Left ventricle myocardium superior (tissue), 1 donor: ENCODE data around the gene LCE2B. TPM values are rescaled to one million over a fixed set of nuclear protein-coding genes. Genes with fewer than 3 reads are reported as not detected.

Experiments used
- ATAC-seq: fragments of 200-7000 bp; cut with Tn5 transposase; one replicate; pipeline ENCODE4 v1.9.1; 2020; ENCODE audit warnings: mild to moderate bottlenecking, moderate library complexity
- DNase-seq: peaks from one replicate; pipeline ENCODE4 v3.0.0-alpha.2; 2020
- intact Hi-C: fragments of 100-400 bp; cut with micrococcal nuclease; formaldehyde crosslinking; loops from one replicate; pipeline ENCODE4 v1.11.0; 2022
- total RNA-seq: library from RNA; stranded (reverse); fragmentation: NEBNext Ultra II Directional; extraction: Animal tissue kit (Norgen Biotek cat#: 25700); gene quantifications from one replicate; pipeline ENCODE4 v1.2.1, GENCODE V29; 2021
- donor health status: DM: no; HTN: yes; CAD: no; lungs with severe emphysema.

The LCE2B gene
- total RNA-seq, 1 donor from 2014 or later: not detected

DNA sequence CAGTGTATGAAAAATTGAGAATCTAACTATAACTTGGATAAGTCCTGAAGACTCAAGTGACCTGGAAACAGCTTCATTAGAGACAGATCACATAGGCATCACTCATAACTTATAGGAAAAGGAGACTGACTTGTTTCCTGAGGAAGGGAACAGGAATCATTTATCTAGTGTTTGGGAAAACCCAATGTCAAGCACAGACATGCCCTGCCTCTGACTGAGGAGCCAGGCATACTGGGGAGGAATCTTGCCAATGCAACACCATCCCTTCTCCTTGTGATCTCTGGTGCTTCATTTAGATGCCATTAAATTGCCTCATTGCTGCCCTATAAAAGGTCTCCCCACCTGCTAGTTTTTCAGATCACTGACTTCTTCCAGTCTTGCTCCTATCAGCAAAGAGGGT, 32.3 kb downstream of the LCE2B start:
- DNase-seq: no peak
- intact Hi-C loops: no loop called here

DNA sequence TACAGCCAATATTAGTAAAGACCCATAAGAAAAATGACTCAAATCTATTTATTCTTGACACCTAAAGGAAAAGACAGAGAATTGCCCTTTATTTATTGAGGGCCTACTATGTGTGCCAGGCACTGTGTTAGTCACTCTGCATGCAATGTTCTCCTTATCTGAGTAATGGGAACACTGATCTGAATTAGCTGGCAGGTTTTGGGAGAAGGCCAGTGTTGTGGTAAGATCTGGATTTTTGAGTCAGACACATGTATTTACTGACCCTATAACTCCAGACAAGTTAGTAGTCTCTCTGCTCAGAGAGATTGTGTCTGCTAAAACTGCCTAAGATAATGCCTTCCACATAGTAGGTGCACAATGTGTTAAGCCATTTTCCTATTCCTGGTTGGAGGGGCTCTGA, 39.3 kb downstream of the LCE2B start:
- ATAC-seq (no peak), DNase-seq (no peak)
- intact Hi-C loops: no loop called here

More for the DNA sequence above, 32.3 kb downstream of the LCE2B start:
- ATAC-seq: no peak

DNA sequence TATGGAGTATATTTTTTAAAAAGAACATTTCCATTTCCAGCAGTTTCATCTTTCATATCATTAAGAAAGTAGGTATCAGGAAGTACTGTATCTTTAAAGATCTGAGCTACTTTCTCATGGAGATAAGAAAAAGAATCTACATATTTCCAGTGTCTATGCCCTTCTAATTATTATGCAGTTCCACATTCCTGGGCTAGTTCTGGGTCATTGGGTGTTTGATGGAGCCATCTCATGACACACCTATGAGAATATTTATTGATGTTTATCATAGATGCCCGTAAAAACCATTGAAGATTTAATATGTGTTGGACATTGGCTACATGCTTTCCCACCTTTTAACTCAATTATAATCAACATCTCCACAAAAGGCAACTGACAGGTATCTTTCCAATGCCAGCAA, 43.1 kb downstream of the LCE2B start:
- ATAC-seq (no peak), DNase-seq (no peak)
- intact Hi-C loops: no loop called here

DNA sequence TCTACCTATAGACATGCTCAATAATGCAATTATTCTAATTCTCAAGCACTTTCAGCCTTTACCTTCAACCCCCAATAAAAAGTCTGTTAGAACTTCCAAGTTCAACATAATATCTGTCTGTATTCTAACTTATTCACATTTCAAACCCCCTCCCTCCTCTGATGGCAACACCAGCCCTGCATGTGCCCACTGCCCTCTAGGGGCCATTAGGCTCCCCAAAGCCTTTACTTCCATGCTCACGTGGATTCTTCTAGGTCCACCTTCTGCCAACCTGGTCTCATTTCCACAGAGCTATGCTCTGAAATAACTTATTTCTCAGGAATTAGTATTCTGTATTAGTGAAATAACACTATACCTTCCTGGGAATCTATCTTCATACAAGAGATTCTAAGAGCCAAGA, 49.7 kb downstream of the LCE2B start:
- intact Hi-C loops: no loop called here
- ATAC-seq: no peak
- no peak for DNase-seq

Other genes with a start within 250 kb of the LCE2B start
- gene LCE5A, start 175.3 kb upstream of the LCE2B start, total RNA-seq: not detected
- gene CRCT1, start 171.6 kb upstream of the LCE2B start, total RNA-seq: not detected
- gene LCE3E, start 119.3 kb upstream of the LCE2B start, total RNA-seq: not detected
- not detected for gene LCE3D, start 105.6 kb upstream of the LCE2B start, total RNA-seq
- gene LCE3C, start 85.9 kb upstream of the LCE2B start, total RNA-seq: not detected
- gene LCE3B, start 72.3 kb upstream of the LCE2B start, total RNA-seq: not detected
- not detected for gene LCE3A, start 63.0 kb upstream of the LCE2B start, total RNA-seq
- not detected for gene LCE2D, start 22.7 kb upstream of the LCE2B start, total RNA-seq
- gene LCE2C, start 10.8 kb upstream of the LCE2B start, total RNA-seq: not detected
- not detected for gene LCE2A, start 12.2 kb downstream of the LCE2B start, total RNA-seq
- not detected for gene LCE4A, start 22.0 kb downstream of the LCE2B start, total RNA-seq
- not detected for gene KPRP, start 71.9 kb downstream of the LCE2B start, total RNA-seq
- not detected for gene LCE1F, start 89.0 kb downstream of the LCE2B start, total RNA-seq
- gene LCE1E, start 100.1 kb downstream of the LCE2B start, total RNA-seq: not detected
- gene LCE1D, start 110.6 kb downstream of the LCE2B start, total RNA-seq: not detected
- gene LCE1C, start 120.5 kb downstream of the LCE2B start, total RNA-seq: not detected
- not detected for gene LCE1B, start 125.8 kb downstream of the LCE2B start, total RNA-seq
- gene LCE1A, start 141.3 kb downstream of the LCE2B start, total RNA-seq: not detected
- not detected for gene LCE6A, start 156.7 kb downstream of the LCE2B start, total RNA-seq
- gene LCE7A, start 173.9 kb downstream of the LCE2B start, total RNA-seq: not detected
- gene SMCP, start 192.2 kb downstream of the LCE2B start, total RNA-seq: not detected
- not detected for gene IVL, start 222.4 kb downstream of the LCE2B start, total RNA-seq